ENCODE data around the gene ZDHHC11.
"Not testable (repeated sequence)": the region's sequence is repeated elsewhere in the genome, so short reads cannot be mapped to it uniquely, and the experiment has no call there.

The ZDHHC11 gene

GRCh38 chr5:852431-853401 lies 1.9 kb upstream of the ZDHHC11 start:
- no peak overlapping the region for H3K4me3 ChIP-seq (ENCODE audit: low read depth, low read length)
- no peak for TF ChIP-seq CTCF (IDR thresholded peaks at IDR 0.05; ENCODE audit: low read depth, low read length)
- DNase-seq: no peak
- no peaks in the 10 kb centered on the region for H3K9me3 ChIP-seq
- H3K4me1 ChIP-seq: peaks cover 12% of the 10 kb centered on the region
- peaks cover 19% of the 10 kb centered on the region for H3K27me3 ChIP-seq
- H3K36me3 ChIP-seq: no peaks in the 10 kb centered on the region

- Histone ChIP-seq H3K4me1 (peaks cover 9% of the 10 kb centered on the region), H3K9me3 (no peaks in the 10 kb centered on the region), H3K27me3 (peaks cover 19% of the 10 kb centered on the region), H3K36me3 (no peaks in the 10 kb centered on the region), H3K4me3 (ENCODE audit: low read depth, low read length) (no peak overlapping the region)
- no peak for DNase-seq
- TF ChIP-seq CTCF (IDR thresholded peaks at IDR 0.05; ENCODE audit: low read depth, low read length): no peak
Observed at GRCh38 chr5:852018-852417, 1.2 kb upstream of the ZDHHC11 start.

GRCh38 chr5:851553-851952 lies 767 bp upstream of the ZDHHC11 start:
- peaks cover 19% of the 10 kb centered on the region for H3K27me3 ChIP-seq
- H3K4me1 ChIP-seq: peaks cover 7% of the 10 kb centered on the region
- no peak for TF ChIP-seq CTCF (IDR thresholded peaks at IDR 0.05; ENCODE audit: low read depth, low read length)
- H3K4me3 ChIP-seq (ENCODE audit: low read depth, low read length): no peak overlapping the region
- no peak for DNase-seq
- H3K9me3 ChIP-seq: no peaks in the 10 kb centered on the region
- no peaks in the 10 kb centered on the region for H3K36me3 ChIP-seq

- TF ChIP-seq CTCF (IDR thresholded peaks at IDR 0.05; ENCODE audit: low read depth, low read length): no peak
- Histone ChIP-seq H3K4me3 (ENCODE audit: low read depth, low read length) (peak overlapping the region; percentile 53), H3K27me3 (peaks cover 19% of the 10 kb centered on the region), H3K4me1 (peaks cover 7% of the 10 kb centered on the region), H3K9me3 (no peaks in the 10 kb centered on the region), H3K36me3 (no peaks in the 10 kb centered on the region)
- DNase-seq: no peak
Observed at GRCh38 chr5:851076-851475, 290 bp upstream of the ZDHHC11 start.

- TF ChIP-seq CTCF (IDR thresholded peaks at IDR 0.05; ENCODE audit: low read depth, low read length): no peak
- Histone ChIP-seq H3K4me3 (ENCODE audit: low read depth, low read length) (peak overlapping the region; percentile 53), H3K27me3 (peaks cover 19% of the 10 kb centered on the region), H3K9me3 (no peaks in the 10 kb centered on the region), H3K4me1 (peaks cover 7% of the 10 kb centered on the region), H3K36me3 (no peaks in the 10 kb centered on the region)
- no peak for DNase-seq
Observed at GRCh38 chr5:849651-850301, 1.0 kb downstream of the ZDHHC11 start.

- Histone ChIP-seq H3K27me3 (peaks cover 19% of the 10 kb centered on the region), H3K9me3 (no peaks in the 10 kb centered on the region), H3K36me3 (no peaks in the 10 kb centered on the region), H3K4me1 (peaks cover 7% of the 10 kb centered on the region), H3K4me3 (ENCODE audit: low read depth, low read length) (no peak overlapping the region)
- no peak for TF ChIP-seq CTCF (IDR thresholded peaks at IDR 0.05; ENCODE audit: low read depth, low read length)
- DNase-seq: no peak
Observed at GRCh38 chr5:848671-849111, 2.1 kb downstream of the ZDHHC11 start.

GRCh38 chr5:847736-848135 lies 3.0 kb downstream of the ZDHHC11 start:
- not testable (repeated sequence) for H3K4me3 ChIP-seq (ENCODE audit: low read depth, low read length); H3K4me1 ChIP-seq; DNase-seq; H3K9me3 ChIP-seq; H3K36me3 ChIP-seq
- peaks cover 19% of the 10 kb centered on the region for H3K27me3 ChIP-seq

GRCh38 chr5:847212-847611 lies 3.6 kb downstream of the ZDHHC11 start:
- peaks cover 16% of the 10 kb centered on the region for H3K27me3 ChIP-seq
- DNase-seq: not testable (repeated sequence)

More at GRCh38 chr5:847212-847611, 3.6 kb downstream of the ZDHHC11 start:
- not testable (repeated sequence) for H3K4me3 ChIP-seq (ENCODE audit: low read depth, low read length); H3K9me3 ChIP-seq; H3K4me1 ChIP-seq; H3K36me3 ChIP-seq

Data from BE2C (cell line).